ENCODE data around the gene ZNF416. TPM values are rescaled to one million over a fixed set of nuclear protein-coding genes. Genes with fewer than 3 reads are reported as not detected.

The ZNF416 gene
- total and polyA plus RNA-seq, 2 of the 8 experiments (the other 6 are each of a cell fraction or from before 2014, with no cell fraction given): 3.2 to 10.3 TPM

GRCh38 chr19:57583104-57583520 is 4.4 kb upstream of the ZNF416 start (continued):
- TF ChIP-seq MAX (IDR thresholded peaks at IDR 0.05) (no peak), SIX5 (IDR thresholded peaks at IDR 0.05; ENCODE audit: low read depth, low read length) (no peak), TBP (IDR thresholded peaks at IDR 0.05; ENCODE audit: low read depth, low read length) (no peak), PHF8 (conservative IDR thresholded peaks at IDR 0.05; ENCODE audit: low read depth, low read length) (no peak), JUND (IDR thresholded peaks at IDR 0.05; ENCODE audit: low read length) (no peak), KDM1A (IDR thresholded peaks at IDR 0.05; ENCODE audit: borderline replicate concordance, low read length) (no peak), CBX8 (IDR thresholded peaks at IDR 0.05; ENCODE audit: borderline replicate concordance, low read depth, low read length) (no peak), NANOG (IDR thresholded peaks at IDR 0.05; ENCODE audit: insufficient read depth, low read depth, low read length, poor library complexity, severe bottlenecking) (no peak), SUZ12 (IDR thresholded peaks at IDR 0.05; ENCODE audit: low read length) (no peak)
